ENCODE results near the gene TSSC4.

Gene TSSC4

DNA sequence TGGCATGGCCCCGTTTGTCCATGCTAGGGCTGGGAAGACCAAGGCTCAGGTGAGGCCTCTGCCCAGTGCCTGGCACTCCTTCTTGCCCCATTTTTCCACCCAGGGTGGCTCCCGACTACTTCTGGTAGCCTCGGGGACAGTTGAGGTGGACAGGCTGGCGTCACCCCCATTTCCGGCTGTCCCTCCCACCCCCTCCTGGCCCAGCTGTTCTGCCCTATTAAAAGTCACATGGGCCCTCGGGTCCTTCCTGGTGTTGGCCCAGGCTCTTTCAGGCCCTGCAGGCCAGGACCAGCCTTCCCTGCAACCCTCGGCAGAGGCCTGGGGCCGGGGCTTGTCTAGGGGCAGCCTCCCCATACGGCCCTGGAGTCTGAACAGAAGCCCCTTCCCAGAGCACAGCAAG is 14.0 kb upstream of the TSSC4 start:
- no peak for DNase-seq (ENCODE audit: low read depth in 2 of 2)

- DNase-seq (ENCODE audit: low read depth in 2 of 2): no peak
Measured at GRCh38 chr11:2387266-2387987, 13.1 kb upstream of the TSSC4 start.

GRCh38 chr11:2388431-2389376 is 11.8 kb upstream of the TSSC4 start:
- DNase-seq (ENCODE audit: low read depth in 2 of 2): no peak

- DNase-seq (ENCODE audit: low read depth in 2 of 2): no peak
Measured at GRCh38 chr11:2389377-2390026, 11.0 kb upstream of the TSSC4 start.

GRCh38 chr11:2390091-2390724 is 10.3 kb upstream of the TSSC4 start:
- DNase-seq (ENCODE audit: low read depth in 2 of 2): no peak

DNA sequence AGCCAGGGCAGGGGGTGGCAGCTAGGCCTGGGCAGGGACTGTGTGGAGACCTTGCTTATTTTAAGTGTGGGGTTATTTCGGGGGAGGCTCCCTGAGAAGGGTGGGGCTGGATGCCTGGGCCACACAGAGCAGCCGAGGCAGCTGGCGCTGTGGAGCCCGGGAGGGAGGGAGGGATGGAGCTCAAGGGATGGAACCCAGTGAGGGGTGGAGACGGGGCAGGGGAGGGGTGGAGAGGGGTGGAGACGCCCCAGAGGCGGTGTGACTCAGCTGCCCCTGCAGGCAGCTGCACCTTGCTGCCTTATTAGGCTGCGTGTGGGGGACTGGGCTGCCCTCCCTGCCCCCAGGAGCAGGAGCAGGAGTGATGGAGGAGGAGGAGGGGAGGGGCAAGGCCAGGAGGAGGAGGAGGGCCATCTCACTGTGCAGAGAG is 9.8 kb upstream of the TSSC4 start:
- no peak for DNase-seq (ENCODE audit: low read depth in 2 of 2)

- no peak for DNase-seq (ENCODE audit: low read depth in 2 of 2)
Measured at GRCh38 chr11:2391181-2391975, 9.2 kb upstream of the TSSC4 start.

GRCh38 chr11:2392241-2392959 is 8.2 kb upstream of the TSSC4 start:
- DNase-seq (ENCODE audit: low read depth in 2 of 2): no peak

- DNase-seq (ENCODE audit: low read depth in 2 of 2): no peak
Measured at GRCh38 chr11:2393111-2393868, 7.3 kb upstream of the TSSC4 start.

DNA sequence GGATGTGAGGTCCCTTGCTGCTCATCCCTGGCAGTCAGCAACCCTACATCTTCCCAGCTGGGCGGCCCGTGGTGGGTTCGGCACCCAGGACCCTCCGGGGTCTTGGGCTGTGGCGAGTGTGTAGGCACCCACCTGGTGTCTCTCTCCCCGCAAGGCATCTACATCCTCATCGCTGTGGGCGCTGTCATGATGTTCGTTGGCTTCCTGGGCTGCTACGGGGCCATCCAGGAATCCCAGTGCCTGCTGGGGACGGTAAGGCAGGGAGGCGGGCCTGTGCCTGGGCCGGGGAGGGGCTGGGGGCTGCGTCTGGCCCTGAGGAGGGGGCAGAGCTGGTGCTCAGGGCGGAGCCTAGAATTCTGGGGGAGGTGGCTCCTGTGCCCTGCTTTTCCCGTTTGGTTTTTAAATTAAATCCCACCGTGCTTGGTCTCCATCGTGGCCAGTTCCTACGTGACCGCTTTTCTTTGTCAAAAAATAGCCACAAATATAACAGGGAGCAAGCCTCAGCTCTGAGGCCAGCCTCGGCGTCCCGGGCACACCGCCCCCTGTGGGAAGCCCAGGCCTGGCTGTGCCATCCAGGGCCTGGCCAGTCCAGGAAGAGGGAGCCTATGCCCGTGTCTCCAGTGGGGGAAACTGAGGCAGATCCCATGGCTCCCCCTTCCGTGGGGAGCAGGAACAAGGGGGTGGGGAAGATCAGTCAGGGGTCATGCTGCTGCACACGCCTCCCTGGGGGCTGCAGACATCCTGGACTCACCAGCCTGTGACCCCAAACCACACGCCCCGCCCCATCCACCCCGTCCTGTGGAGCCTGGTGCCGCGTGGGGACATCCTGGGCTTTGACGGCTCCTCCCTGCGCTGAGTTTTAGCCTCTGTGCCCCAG is 6.4 kb upstream of the TSSC4 start:
- DNase-seq (ENCODE audit: low read depth in 2 of 2): no peak

- DNase-seq (ENCODE audit: low read depth in 2 of 2): no peak
Measured at GRCh38 chr11:2394818-2395105, 5.8 kb upstream of the TSSC4 start.

- no peak for DNase-seq (ENCODE audit: low read depth in 2 of 2)
Measured at GRCh38 chr11:2395211-2395730, 5.3 kb upstream of the TSSC4 start.

GRCh38 chr11:2395856-2396255 is 4.7 kb upstream of the TSSC4 start:
- DNase-seq (ENCODE audit: low read depth in 2 of 2): no peak

DNA sequence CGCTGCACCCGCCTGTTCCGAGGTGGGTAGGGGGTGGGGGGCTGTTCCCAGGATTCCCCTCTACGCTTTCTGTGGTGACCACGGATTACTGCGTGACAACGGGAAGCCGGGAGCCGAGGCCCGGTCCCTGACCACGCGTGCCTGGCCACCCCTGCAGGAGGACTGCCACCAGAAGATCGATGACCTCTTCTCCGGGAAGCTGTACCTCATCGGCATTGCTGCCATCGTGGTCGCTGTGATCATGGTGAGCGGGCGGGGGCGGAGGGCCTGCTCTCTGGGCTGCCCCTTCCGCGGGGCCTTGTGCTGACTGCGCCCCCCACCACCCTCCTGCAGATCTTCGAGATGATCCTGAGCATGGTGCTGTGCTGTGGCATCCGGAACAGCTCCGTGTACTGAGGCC is 4.1 kb upstream of the TSSC4 start:
- no peak for DNase-seq (ENCODE audit: low read depth in 2 of 2)

GRCh38 chr11:2397005-2397404 is 3.5 kb upstream of the TSSC4 start:
- DNase-seq (ENCODE audit: low read depth in 2 of 2): no peak

DNA sequence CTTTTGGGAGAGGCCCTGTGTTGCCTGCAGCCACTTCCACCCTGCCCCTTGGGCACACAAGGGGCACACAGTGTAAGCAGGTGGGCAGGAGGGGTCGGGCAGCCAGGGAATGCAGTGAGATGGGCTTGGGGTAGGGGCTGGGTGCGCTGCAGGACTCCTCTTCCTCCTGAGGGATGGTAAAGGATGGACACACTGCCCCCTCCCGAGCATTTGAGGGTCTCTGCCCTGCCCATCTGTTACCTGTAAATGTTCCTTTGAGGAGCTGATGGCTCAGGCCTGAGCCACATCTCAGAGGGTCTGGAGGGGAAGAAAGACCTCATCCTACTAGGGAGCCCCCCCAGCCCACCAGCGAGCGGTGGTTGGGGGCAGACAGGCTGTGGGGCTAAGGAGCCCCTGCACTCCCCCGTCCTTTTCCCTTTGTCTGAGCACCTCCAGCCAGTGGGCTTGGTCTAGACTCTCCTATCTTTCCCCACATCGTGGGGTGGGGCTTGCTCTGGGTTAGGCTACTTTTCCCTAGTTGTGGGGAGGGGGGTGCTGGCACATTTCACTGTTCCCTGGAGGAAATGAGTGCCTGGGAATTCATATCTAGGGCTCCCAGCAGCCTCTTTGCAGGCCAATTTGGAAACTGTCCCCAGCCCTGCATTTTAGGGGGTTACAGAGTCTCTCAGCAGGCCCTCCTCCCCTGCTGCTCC is 1.7 kb upstream of the TSSC4 start:
- DNase-seq (ENCODE audit: low read depth in 2 of 2): no peak

- DNase-seq (ENCODE audit: low read depth in 2 of 2): no peak
Measured at GRCh38 chr11:2399488-2400068, 972 bp upstream of the TSSC4 start.

All from stimulated activated CD4-positive, alpha-beta T cell treated with anti-CD3 and anti-CD28 coated beads, Interleukin-4, amount 100 ng/mL, for 48 hours (primary cell).